Stimulated activated CD8-positive, alpha-beta memory T cell treated with anti-CD3 and anti-CD28 coated beads, Interleukin-2, amount 100 ng/mL, for 1 hour (primary cell): ENCODE results near the gene CST2.
"Not testable (repeated sequence)": the region's sequence is repeated elsewhere in the genome, so short reads cannot be mapped to it uniquely, and the experiment has no call there.

Experiments used
- DNase-seq, 2 donors: peaks; one replicate each; pipeline ENCODE4 v3.0.0-alpha.2; 2020; ENCODE audit warnings: low read depth in 2 of 2

The CST2 gene

GRCh38 chr20:23826541-23827021 lies at the start of gene CST2:
Gene CST2 (minus strand): TSS chr20:23826729. CDS start chr20:23826660, 69 bp downstream.
- no peak for DNase-seq

GRCh38 chr20:23875606-23876237 lies 49.2 kb upstream of the CST2 start:
- DNase-seq, result no peak

- DNase-seq, result no peak
Measured at GRCh38 chr20:23874747-23875146, 48.2 kb upstream of the CST2 start.

- no peak for DNase-seq
Measured at GRCh38 chr20:23873370-23874015, 47.0 kb upstream of the CST2 start.

- DNase-seq, result no peak
Measured at GRCh38 chr20:23872065-23872464, 45.5 kb upstream of the CST2 start.

- no peak for DNase-seq
Measured at GRCh38 chr20:23870461-23870860, 43.9 kb upstream of the CST2 start.

GRCh38 chr20:23869520-23869919 lies 43.0 kb upstream of the CST2 start:
- DNase-seq, result no peak

GRCh38 chr20:23868321-23868720 lies 41.8 kb upstream of the CST2 start:
- no peak for DNase-seq

GRCh38 chr20:23867152-23867776 lies 40.7 kb upstream of the CST2 start:
- DNase-seq, result no peak

- DNase-seq, result not testable (repeated sequence)
Measured at GRCh38 chr20:23860771-23861170, 34.2 kb upstream of the CST2 start.

GRCh38 chr20:23857962-23858595 lies 31.6 kb upstream of the CST2 start:
- no peak for DNase-seq

GRCh38 chr20:23856736-23857135 lies 30.2 kb upstream of the CST2 start:
- DNase-seq, result no peak

GRCh38 chr20:23856226-23856625 lies 29.7 kb upstream of the CST2 start:
- DNase-seq, result no peak

GRCh38 chr20:23841693-23842092 lies 15.2 kb upstream of the CST2 start:
- DNase-seq, result no peak

- no peak for DNase-seq
Measured at GRCh38 chr20:23835716-23836115, 9.2 kb upstream of the CST2 start.

GRCh38 chr20:23832775-23833513 lies 6.4 kb upstream of the CST2 start:
- no peak for DNase-seq

- DNase-seq, result not testable (repeated sequence)
Measured at GRCh38 chr20:23831961-23832360, 5.4 kb upstream of the CST2 start.

- no peak for DNase-seq
Measured at GRCh38 chr20:23823621-23824324, 2.8 kb downstream of the CST2 start.

GRCh38 chr20:23823111-23823510 lies 3.4 kb downstream of the CST2 start:
- DNase-seq, result no peak

GRCh38 chr20:23820493-23820892 lies 6.0 kb downstream of the CST2 start:
- no peak for DNase-seq

- DNase-seq, result not testable (repeated sequence)
Measured at GRCh38 chr20:23811559-23811958, 15.0 kb downstream of the CST2 start.
